Thyroid gland (tissue), 4 donors: ENCODE data around the gene TRPM4. TPM values are rescaled to one million over a fixed set of nuclear protein-coding genes. Genes with fewer than 3 reads are reported as not detected.
A peak's percentile ranks its signal among the peaks of the same experiment; 100 is the strongest.

Source experiments
- DNase-seq, 2 donors: peaks; one replicate each; pipeline ENCODE4 v3.0.0-alpha.2; 2019
- H3K27ac ChIP-seq, 3 donors: fragments of 200-600 bp; sonication (generic); 1 replicate in 2 of 3; 2 replicates in 1 of 3; pipeline ENCODE4 v1.5.1; 2016 to 2019; ENCODE audit warnings: mild to moderate bottlenecking in 1 of 3, moderate library complexity in 1 of 3
- H3K27me3 ChIP-seq: fragments of 200-600 bp; sonication (generic); one replicate; pipeline ENCODE4 v1.5.1; 2019
- H3K36me3 ChIP-seq, 2 donors: fragments of 200-600 bp; sonication (generic); one replicate each; pipeline ENCODE4 v1.5.1; 2016 to 2019
- H3K4me1 ChIP-seq, 2 donors: fragments of 200-600 bp; sonication (generic); one replicate each; pipeline ENCODE4 v1.5.1; 2017 to 2019
- H3K4me3 ChIP-seq, 3 donors: fragments of 200-600 bp; sonication (generic); replicated peaks in 1 of 3; 1 replicate in 2 of 3; 2 replicates in 1 of 3; pipeline ENCODE4 v1.5.1; 2016; ENCODE audit warnings: mild to moderate bottlenecking in 1 of 3
- H3K9me3 ChIP-seq: fragments of 200-600 bp; sonication (generic); one replicate; pipeline ENCODE4 v1.5.1; 2017
- POLR2A ChIP-seq, 2 donors: fragments of 450-650 bp; IDR thresholded peaks; one replicate each; pipeline ENCODE4 v1.6.1; 2017; ENCODE audit warnings: antibody characterized with exemption in 2 of 2, mild to moderate bottlenecking in 2 of 2, moderate library complexity in 1 of 2
- WGBS, 2 donors: methylation state at CpG; one replicate each; pipeline ENCODE4 v1.1.5; 2017; 5-methylcytosine and 5-hydroxymethylcytosine counted together
- intact Hi-C: fragments of 100-400 bp; cut with DNase I; formaldehyde crosslinking; loops from one replicate; pipeline ENCODE4 v1.15.1; 2023
- total RNA-seq, 4 donors: library from RNA; depleted of rRNA; stranded (reverse); fragments of >200 nt; gene quantifications; one replicate each; pipeline ENCODE4 v1.2.3, GENCODE V29; 2016
- TF ChIP-seq, protein P1 (sequence below), 6 experiments: fragments of 200-600 bp in 3 of 6; fragments of 450-650 bp in 3 of 6; sonication (generic) in 3 of 6; IDR thresholded peaks; one replicate each; pipeline ENCODE4 v1.5.1; 2016 to 2019; ENCODE audit warnings: antibody characterized with exemption in 6 of 6, mild to moderate bottlenecking in 2 of 6, inconsistent platforms in 1 of 6, moderate library complexity in 1 of 6

TRPM4 gene
- total RNA-seq, 4 donors from 2014 or later = 18.4 to 36.4 (median 26.1) TPM

DNA sequence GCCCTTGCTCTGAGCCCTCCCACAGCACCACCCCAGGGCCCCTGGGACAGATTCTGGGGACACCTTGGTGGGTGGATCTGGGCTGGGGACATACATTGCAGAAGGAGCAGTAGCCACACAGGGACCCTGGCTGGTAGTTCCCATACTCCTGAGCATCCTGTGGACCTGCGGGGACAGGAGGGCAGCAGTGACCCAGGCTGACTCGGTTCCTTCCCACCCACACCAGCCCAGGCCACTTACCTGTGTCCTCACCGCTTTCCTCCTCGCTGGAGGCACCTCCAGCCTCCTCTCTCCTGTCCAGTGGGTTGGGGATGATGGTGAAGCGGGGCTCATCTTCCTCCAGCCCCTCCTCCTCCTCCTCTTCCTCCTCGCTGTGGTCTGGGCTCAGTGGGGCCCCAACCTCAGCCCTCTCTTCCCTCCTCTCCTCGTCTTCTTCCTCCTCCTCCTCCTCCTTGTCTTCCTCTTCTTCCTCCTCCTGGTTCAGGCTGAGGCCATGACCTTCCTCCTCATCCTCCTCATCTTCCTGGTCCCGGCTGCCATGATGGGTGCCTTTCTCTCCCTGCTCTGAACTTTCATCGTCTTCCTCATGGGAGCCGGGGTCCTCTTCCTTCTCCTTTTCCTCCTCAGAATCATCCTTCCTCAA is 4.3 kb upstream of the TRPM4 start:
- 94 to 95% methylated on average over 10 of the region's 10 CpGs for WGBS, 2 donors
- H3K4me3 ChIP-seq = no peak overlapping the region
- no peaks in the 10 kb centered on the region for H3K27me3 ChIP-seq
- intact Hi-C loops = loop anchor here (5.0 kb wide), 2 partner anchors 36 to 44 kb away; partner anchors contain the start of genes C19orf73 and PPFIA3
- H3K36me3 ChIP-seq = no peaks in the 10 kb centered on the region
- H3K9me3 ChIP-seq = no peaks in the 10 kb centered on the region
- TF ChIP-seq POLR2A (IDR thresholded peaks at IDR 0.05) = no peak
- peaks cover 18 to 25% of the 10 kb centered on the region in 2 donors for H3K4me1 ChIP-seq
- no peak overlapping the region for H3K27ac ChIP-seq
- no peak for DNase-seq

DNA sequence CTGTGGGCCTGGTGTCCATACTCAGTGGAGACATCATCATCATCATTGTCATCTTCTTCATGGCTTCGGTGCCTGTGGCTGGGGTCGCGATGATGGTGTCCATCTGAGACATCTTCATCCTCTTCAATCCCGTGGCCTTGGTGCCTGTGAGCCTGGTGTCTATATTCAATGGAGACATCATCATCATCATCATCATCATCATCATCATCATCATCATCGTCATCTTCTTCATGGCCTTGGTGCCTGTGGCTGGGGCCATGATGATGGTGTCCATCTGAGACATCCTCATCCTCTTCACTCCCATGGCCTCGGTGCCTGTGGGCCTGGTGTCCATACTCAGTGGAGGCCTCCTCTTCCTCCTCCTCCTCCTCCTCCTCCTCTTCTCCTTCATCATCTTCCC is 3.3 kb upstream of the TRPM4 start:
- no peaks in the 10 kb centered on the region for H3K36me3 ChIP-seq
- DNase-seq = no peak
- TF ChIP-seq, protein P1, sequence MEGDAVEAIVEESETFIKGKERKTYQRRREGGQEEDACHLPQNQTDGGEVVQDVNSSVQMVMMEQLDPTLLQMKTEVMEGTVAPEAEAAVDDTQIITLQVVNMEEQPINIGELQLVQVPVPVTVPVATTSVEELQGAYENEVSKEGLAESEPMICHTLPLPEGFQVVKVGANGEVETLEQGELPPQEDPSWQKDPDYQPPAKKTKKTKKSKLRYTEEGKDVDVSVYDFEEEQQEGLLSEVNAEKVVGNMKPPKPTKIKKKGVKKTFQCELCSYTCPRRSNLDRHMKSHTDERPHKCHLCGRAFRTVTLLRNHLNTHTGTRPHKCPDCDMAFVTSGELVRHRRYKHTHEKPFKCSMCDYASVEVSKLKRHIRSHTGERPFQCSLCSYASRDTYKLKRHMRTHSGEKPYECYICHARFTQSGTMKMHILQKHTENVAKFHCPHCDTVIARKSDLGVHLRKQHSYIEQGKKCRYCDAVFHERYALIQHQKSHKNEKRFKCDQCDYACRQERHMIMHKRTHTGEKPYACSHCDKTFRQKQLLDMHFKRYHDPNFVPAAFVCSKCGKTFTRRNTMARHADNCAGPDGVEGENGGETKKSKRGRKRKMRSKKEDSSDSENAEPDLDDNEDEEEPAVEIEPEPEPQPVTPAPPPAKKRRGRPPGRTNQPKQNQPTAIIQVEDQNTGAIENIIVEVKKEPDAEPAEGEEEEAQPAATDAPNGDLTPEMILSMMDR (IDR thresholded peaks at IDR 0.05) = no peak
- TF ChIP-seq POLR2A (IDR thresholded peaks at IDR 0.05) = no peak
- H3K4me3 ChIP-seq = no peak overlapping the region
- no peaks in the 10 kb centered on the region for H3K9me3 ChIP-seq
- 89 to 92% methylated on average over 6 of the region's 6 CpGs for WGBS, 2 donors
- H3K4me1 ChIP-seq = peaks cover 10 to 22% of the 10 kb centered on the region in 2 donors
- H3K27me3 ChIP-seq = no peaks in the 10 kb centered on the region
- no peak overlapping the region for H3K27ac ChIP-seq
- intact Hi-C loops = loop anchor here (5.0 kb wide), 2 partner anchors 37 to 43 kb away; partner anchors contain the start of genes C19orf73 and PPFIA3

DNA sequence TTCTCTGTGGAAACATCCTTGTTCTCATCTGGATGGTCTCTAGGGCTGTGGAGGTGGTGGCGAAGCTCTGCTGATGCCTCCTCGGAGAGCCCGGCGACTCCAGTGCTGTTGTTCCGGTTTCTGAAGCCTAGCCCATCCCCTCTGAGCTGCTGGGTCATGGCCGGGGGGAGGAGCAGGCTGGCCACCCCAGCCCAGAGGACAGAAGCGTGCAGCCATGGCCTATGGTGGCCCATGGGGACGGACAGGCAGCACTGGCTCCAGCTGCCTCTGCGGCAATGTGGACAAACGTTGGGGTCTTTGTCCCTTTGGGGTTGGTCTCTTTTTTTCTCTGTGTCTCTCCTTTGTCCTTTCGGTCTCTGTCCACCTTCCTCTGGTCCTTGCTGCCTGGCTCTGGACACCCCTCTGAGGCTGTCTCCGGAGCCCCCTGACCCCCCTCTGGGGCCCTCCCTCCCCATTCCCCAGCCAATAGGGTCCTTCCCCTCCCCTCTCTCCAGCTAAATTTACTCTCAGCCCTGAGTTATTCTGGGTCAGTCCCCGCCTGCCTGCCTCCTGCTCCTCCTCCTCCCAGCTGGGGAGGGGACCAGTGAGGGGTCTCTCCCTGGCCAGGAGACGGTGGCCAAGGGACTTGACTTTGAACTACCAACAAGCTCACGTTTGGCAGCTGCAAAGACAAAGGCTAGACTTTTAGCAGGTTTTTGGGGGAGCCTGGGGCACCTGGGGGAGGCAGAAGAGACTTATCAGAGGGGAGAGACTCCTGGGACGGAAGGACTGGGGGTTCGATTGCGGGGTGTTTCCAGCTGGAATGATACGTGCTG is 2.4 kb upstream of the TRPM4 start, which contains the start of gene HRC:
Gene HRC, minus strand, starts transcription at position 392 of the 815 bp plus-strand sequence. Its CDS starts 159 bp downstream, at position 233.
- H3K36me3 ChIP-seq = no peaks in the 10 kb centered on the region
- intact Hi-C loops = no loop called here
- no peak for DNase-seq
- peak within 1 kb of the TSS in 2 of 3 donors; percentile 24 to 28 for H3K27ac ChIP-seq
- no peak for TF ChIP-seq POLR2A (IDR thresholded peaks at IDR 0.05)
- TF ChIP-seq, protein P1 (IDR thresholded peaks at IDR 0.05) = no peak
- no peaks in the 10 kb centered on the region for H3K27me3 ChIP-seq
- H3K4me1 ChIP-seq = peaks cover 4 to 22% of the 10 kb centered on the region in 2 donors
- H3K9me3 ChIP-seq = no peaks in the 10 kb centered on the region
- no peak within 1 kb of the TSS for H3K4me3 ChIP-seq
- WGBS, 2 donors = 58 to 63% methylated on average over 17 to 19 of the region's 19 CpGs

DNA sequence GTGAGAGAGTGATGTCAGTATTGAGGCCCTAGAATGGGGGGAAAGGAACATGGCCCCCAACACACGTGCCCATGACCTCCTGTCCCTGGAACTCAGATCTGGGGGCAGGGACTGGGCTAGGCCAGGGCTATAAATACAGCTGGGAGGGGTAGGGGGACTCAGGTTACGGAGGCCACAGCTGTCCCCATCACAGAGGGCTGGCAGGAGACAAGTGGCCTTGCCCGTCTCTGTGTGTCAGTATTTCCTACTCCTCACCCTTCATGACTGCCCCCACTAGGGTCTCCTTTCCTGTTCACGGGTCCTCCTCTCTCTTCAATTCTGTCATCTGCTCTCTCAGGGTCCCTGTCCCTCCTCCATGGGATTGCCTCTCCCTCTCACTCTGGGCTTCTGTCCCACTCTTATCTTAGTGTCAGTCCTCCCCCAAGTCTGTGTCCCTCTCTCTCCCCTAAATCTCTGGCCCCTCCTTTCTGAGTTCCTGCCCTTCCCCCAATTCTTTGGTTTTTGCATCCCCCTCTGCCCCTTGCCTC is 1.7 kb upstream of the TRPM4 start:
- no peaks in the 10 kb centered on the region for H3K27me3 ChIP-seq
- intact Hi-C loops = no loop called here
- no peaks in the 10 kb centered on the region for H3K36me3 ChIP-seq
- no peak overlapping the region for H3K4me3 ChIP-seq
- H3K9me3 ChIP-seq = no peaks in the 10 kb centered on the region
- H3K4me1 ChIP-seq = peaks cover 4 to 20% of the 10 kb centered on the region in 2 donors
- DNase-seq = no peak
- TF ChIP-seq, protein P1 (IDR thresholded peaks at IDR 0.05) = no peak
- TF ChIP-seq POLR2A (IDR thresholded peaks at IDR 0.05) = no peak
- H3K27ac ChIP-seq = peak overlapping the region in 2 of 3 donors; percentile 17 to 28
- WGBS, 2 donors = 64 to 77% methylated on average over 4 of the region's 4 CpGs

DNA sequence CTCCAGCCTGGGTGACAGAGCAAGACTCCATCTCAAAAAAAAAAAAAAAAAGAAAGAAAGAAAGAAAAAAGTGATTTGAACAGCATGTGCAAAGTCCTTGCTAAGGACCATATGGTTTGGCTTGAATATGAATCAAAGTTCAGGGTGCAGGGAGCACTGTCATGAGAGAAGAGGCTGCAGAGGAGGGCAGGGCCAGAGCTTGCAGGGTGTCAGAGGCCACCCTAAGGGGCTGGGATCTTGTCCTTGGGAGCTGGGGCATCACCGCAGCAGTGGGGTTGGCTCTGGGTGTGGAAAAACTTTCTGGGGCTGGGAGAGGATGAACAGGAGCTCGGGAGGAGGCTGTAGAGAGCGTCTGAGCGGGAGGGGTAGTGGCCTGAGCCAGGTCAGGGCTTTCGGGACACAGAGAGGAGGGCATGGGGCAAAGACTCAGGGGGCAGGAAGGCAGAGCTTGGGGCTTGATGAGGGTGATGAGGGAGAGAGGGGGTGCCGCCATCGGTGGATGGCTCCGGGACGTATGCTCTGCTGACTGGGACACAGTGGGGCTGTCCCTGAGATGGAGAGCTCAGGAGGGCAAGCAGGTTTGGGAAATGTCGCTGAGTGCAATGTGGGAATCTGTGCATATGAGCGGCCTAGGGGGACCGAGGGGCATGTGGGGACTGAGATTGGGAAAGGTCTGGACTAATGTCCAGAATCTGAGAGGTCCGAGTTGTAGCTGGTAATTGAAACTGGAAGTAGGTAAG is 3.0 kb downstream of the TRPM4 start:
- H3K4me3 ChIP-seq = no peak overlapping the region
- WGBS, 2 donors = 90 to 91% methylated on average over 13 of the region's 13 CpGs

More for the DNA sequence above, 3.0 kb downstream of the TRPM4 start:
- no peak overlapping the region for H3K27ac ChIP-seq
- no peaks in the 10 kb centered on the region for H3K36me3 ChIP-seq
- no peak for DNase-seq
- no peaks in the 10 kb centered on the region for H3K9me3 ChIP-seq
- H3K27me3 ChIP-seq = no peaks in the 10 kb centered on the region
- intact Hi-C loops = no loop called here
- peaks cover 9 to 34% of the 10 kb centered on the region in 2 donors for H3K4me1 ChIP-seq
- no peak for TF ChIP-seq POLR2A (IDR thresholded peaks at IDR 0.05)
- TF ChIP-seq, protein P1 (IDR thresholded peaks at IDR 0.05) = no peak
